HepG2 (cell line): Measurements from ENCODE around the gene ABCB11. TPM values are rescaled to one million over a fixed set of nuclear protein-coding genes. Genes with fewer than 3 reads are reported as not detected.
"Not testable (repeated sequence)": the region's sequence is repeated elsewhere in the genome, so short reads cannot be mapped to it uniquely, and the experiment has no call there.

ENCODE experiments used
- ATAC-seq: fragments of 200-7000 bp; cut with Tn5 transposase; 3 replicates; pipeline ENCODE4 v1.9.1; 2020; ENCODE audit warnings: mild to moderate bottlenecking, moderate library complexity
- BruUV-seq: library from RNA; stranded (reverse); fragments of 400-500 nt; replicated peaks from 2 replicates; lab custom pipeline; 2021; lab: Mats Ljungman, UMichigan
- CTCF ChIA-PET: fragments of 300-600 bp; formaldehyde crosslinking; extraction: SDS; loops from one replicate; lab custom pipeline; 2021; ENCODE audit warnings: low total read pairs, inconsistent platforms, low intra/inter-chr PET ratio; lab: Yijun Ruan, JAX
- POLR2A ChIA-PET: fragments of 350-600 bp; sonication (Branson Sonifier 250); formaldehyde crosslinking; loops from one replicate; lab custom pipeline; 2020; ENCODE audit warnings: antibody characterized with exemption, inconsistent platforms; lab: Yijun Ruan, JAX
- DNase-seq: peaks from one replicate; pipeline ENCODE4 v3.0.0-alpha.2; 2015; ENCODE audit warnings: low spot score
- FAIRE-seq: peaks from 3 replicates; lab custom pipeline; 2011; peaks lifted over from hg19 to GRCh38; lab: Jason Lieb, UNC
- H2AFZ ChIP-seq: one replicate; pipeline ENCODE4 v1.6.1; 2011; ENCODE audit warnings: low read length, inconsistent platforms
- H3K27ac ChIP-seq: fragments of 300-600 bp; 3 replicates; pipeline ENCODE4 v1.8.0; 2011; ENCODE audit warnings: mixed run types, mild to moderate bottlenecking, mixed read lengths, low read length, inconsistent platforms; ENCODE audit not compliant: insufficient read depth; ENCODE audit errors: extremely low read length
- H3K27me3 ChIP-seq, 2 experiments: fragments of 200-600 bp in 1 of 2; 2 replicates in 1 of 2; 3 replicates in 1 of 2; pipeline versions ENCODE4 v1.6.0 to v1.8.0; 2011; ENCODE audit warnings: low read length in 2 of 2, mild to moderate bottlenecking in 2 of 2, moderate library complexity in 2 of 2, inconsistent platforms in 1 of 2; ENCODE audit not compliant: insufficient read depth in 2 of 2, control insufficient read depth in 1 of 2
- H3K36me3 ChIP-seq, 2 experiments: fragments of 200-600 bp in 1 of 2; replicated peaks in 1 of 2; 2 replicates in 1 of 2; 3 replicates in 1 of 2; pipeline versions ENCODE4 v1.5.1 to v1.8.0; 2011; ENCODE audit warnings: low read length in 2 of 2, inconsistent platforms in 1 of 2; ENCODE audit not compliant: insufficient read depth in 2 of 2, control insufficient read depth in 1 of 2
- H3K4me1 ChIP-seq: 2 replicates; pipeline ENCODE4 v1.5.1; 2012; ENCODE audit warnings: low read length, inconsistent platforms; ENCODE audit not compliant: insufficient read depth
- H3K4me2 ChIP-seq: 2 replicates; pipeline ENCODE4 v1.6.0; 2011; ENCODE audit warnings: low read depth, low read length, inconsistent platforms
- H3K4me3 ChIP-seq, 3 experiments: fragments of 200-600 bp in 1 of 3; sonication (generic), shearing (Covaris generic) in 1 of 3; replicated peaks in 1 of 3; 2 replicates each; pipeline ENCODE4 v1.5.1; 2011 to 2016; ENCODE audit warnings: low read length in 3 of 3, inconsistent platforms in 2 of 3, low read depth in 2 of 3, mild to moderate bottlenecking in 2 of 3, control low read depth in 1 of 3, mixed read lengths in 1 of 3; ENCODE audit not compliant: insufficient read depth in 1 of 3
- H3K79me2 ChIP-seq: one replicate; pipeline ENCODE4 v1.6.1; 2011; ENCODE audit warnings: low read length, inconsistent platforms; ENCODE audit not compliant: insufficient read depth
- H3K9ac ChIP-seq: 2 replicates; pipeline ENCODE4 v1.6.0; 2011; ENCODE audit warnings: mild to moderate bottlenecking, low read depth, low read length, inconsistent platforms; ENCODE audit not compliant: insufficient read depth
- H3K9me3 ChIP-seq: 2 replicates; pipeline ENCODE4 v1.5.1; 2012; ENCODE audit warnings: mild to moderate bottlenecking, low read length
- H4K20me1 ChIP-seq: 2 replicates; pipeline ENCODE4 v1.6.0; 2011; ENCODE audit warnings: inconsistent platforms, mild to moderate bottlenecking, low read length, moderate library complexity; ENCODE audit not compliant: insufficient read depth
- EHMT2 ChIP-seq: fragments of 200-600 bp; sonication (generic); IDR thresholded peaks from 2 replicates; pipeline ENCODE4 v1.7.0; 2017; ENCODE audit warnings: antibody characterized with exemption, low read depth, low read length, borderline replicate concordance
- IRX3 ChIP-seq: sonication (generic); formaldehyde crosslinking; IDR thresholded peaks from 2 replicates; pipeline ENCODE4 v1.8.1; 2023; ENCODE audit warnings: mild to moderate bottlenecking, low read depth, missing genetic modification reagents, borderline replicate concordance
- NR2C2 ChIP-seq: sonication (generic); formaldehyde crosslinking; IDR thresholded peaks from 2 replicates; pipeline ENCODE4 v1.4.0; 2020; ENCODE audit warnings: missing genetic modification reagents, mild to moderate bottlenecking, moderate library complexity, borderline replicate concordance
- SIX4 ChIP-seq: sonication (generic); formaldehyde crosslinking; IDR thresholded peaks from 2 replicates; pipeline ENCODE4 v1.4.0; 2020; ENCODE audit warnings: missing genetic modification reagents
- ZNF619 ChIP-seq: sonication (generic); formaldehyde crosslinking; IDR thresholded peaks from 2 replicates; pipeline ENCODE4 v1.4.0; 2020; ENCODE audit warnings: mild to moderate bottlenecking, missing genetic modification reagents
- WGBS: methylation state at CpG from one replicate; pipeline ENCODE4 v1.1.6; 2017; ENCODE audit warnings: low lambda C conversion rate; 5-methylcytosine and 5-hydroxymethylcytosine counted together
- in situ Hi-C: cut with HindIII; loops from 2 replicates; pipeline ENCODE4 v1.10.0; 2017; ENCODE audit warnings: low pct_unique_long_range_greater_than_20kb; ENCODE audit not compliant: extremely low pct_ligation_motif_present
- intact Hi-C: fragments of 100-400 bp; cut with micrococcal nuclease; formaldehyde crosslinking; loops from one replicate; pipeline ENCODE4 v1.10.0; 2022; ENCODE audit not compliant: unreplicated experiment
- polyA plus RNA-seq, 8 experiments: library from polyadenylated mRNA; depleted of rRNA in 3 of 8; stranded (reverse) in 7 of 8; unstranded in 1 of 8; fragments of >200 nt; fragmentation: Illumina TruSeq in 4 of 8; extraction: Trizol in 4 of 8; gene quantifications; 2 replicates each; pipeline versions ENCODE4 v1.2.1 to v1.2.3, GENCODE V29; 2011 to 2016; ENCODE audit warnings: low read depth in 4 of 8, missing spikeins in 1 of 8, mixed read lengths in 1 of 8; ENCODE audit not compliant: insufficient read depth in 1 of 8
- total RNA-seq, 5 experiments: library from RNA; depleted of rRNA; stranded (reverse); fragments of >200 nt; fragmentation: Illumina TruSeq; extraction: Trizol; gene quantifications; 2 replicates each; pipeline ENCODE4 v1.2.3, GENCODE V29; 2016; ENCODE audit warnings: low read depth in 1 of 5
- TF ChIP-seq, protein P1 (sequence below): sonication (generic); formaldehyde crosslinking; IDR thresholded peaks from 2 replicates; pipeline ENCODE4 v1.4.0; 2020; ENCODE audit warnings: missing genetic modification reagents
- TF ChIP-seq, protein P2 (sequence below): sonication (generic); formaldehyde crosslinking; IDR thresholded peaks from 2 replicates; pipeline ENCODE4 v1.4.0; 2020; ENCODE audit warnings: missing genetic modification reagents; ENCODE audit errors: not compliant biosample characterization
- TF ChIP-seq, protein P3 (sequence below): sonication (generic); formaldehyde crosslinking; IDR thresholded peaks from 2 replicates; pipeline ENCODE4 v1.5.0; 2020; ENCODE audit warnings: mild to moderate bottlenecking, missing genetic modification reagents, borderline replicate concordance

Gene ABCB11
- total and polyA plus RNA-seq, 2 of the 13 experiments (the other 11 are each of a cell fraction or from before 2014, with no cell fraction given): not detected

DNA sequence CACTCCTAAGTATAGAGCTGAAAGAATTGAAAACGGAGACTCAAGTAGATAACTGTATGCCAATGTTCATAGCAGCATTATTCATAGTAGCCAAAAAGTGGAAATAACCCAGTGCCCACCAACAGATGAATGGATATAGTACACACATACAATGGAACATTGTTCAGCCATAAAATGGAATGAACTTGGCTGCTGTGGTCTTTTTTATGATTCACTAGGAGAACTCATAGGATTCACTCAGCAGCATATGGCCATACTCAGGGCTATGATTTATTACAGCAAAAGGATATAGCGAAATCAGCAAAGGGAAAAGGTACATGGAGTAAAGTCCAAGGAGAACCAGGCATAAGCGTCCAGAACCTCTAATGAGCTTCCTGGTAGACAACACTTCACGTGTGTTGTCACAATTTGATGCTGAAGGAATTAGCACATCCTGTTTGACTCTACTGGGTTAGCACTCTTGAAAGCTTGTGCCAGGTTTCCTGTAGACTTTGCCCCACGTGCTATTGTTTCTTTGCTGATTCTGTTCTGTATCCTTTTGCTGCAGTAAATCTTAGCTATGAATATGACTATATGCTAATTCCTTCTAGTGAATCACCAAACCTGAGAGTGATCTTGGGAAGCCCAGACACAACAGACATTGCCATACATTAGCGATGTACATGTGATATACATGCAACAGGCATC, 156.6 kb downstream of the ABCB11 start:
- in situ Hi-C loops: no loop called here
- no peaks in the 10 kb centered on the region for H3K4me1 ChIP-seq
- BruUV-seq: no TSS peak
- no peak overlapping the region for H3K4me3 ChIP-seq
- no peak for FAIRE-seq
- H2AFZ ChIP-seq: no peak overlapping the region
- H3K27me3 ChIP-seq: no peaks in the 10 kb centered on the region
- H3K79me2 ChIP-seq: peaks cover 3% of the 10 kb centered on the region
- ChIA-PET POLR2A (no interaction called here), CTCF (no interaction called here)
- H4K20me1 ChIP-seq: no peaks in the 10 kb centered on the region
- DNase-seq: no peak
- H3K36me3 ChIP-seq: peaks cover 4 to 37% of the 10 kb centered on the region in 2 experiments; a peak in 4 of 5 replicates
- H3K9ac ChIP-seq: no peak overlapping the region
- WGBS: 98% methylated on average over 6 of the region's 6 CpGs
- TF ChIP-seq ZNF619 (no peak), EHMT2 (no peak), NR2C2 (CRISPR knock-in tag) (no peak), SIX4 (CRISPR knock-in tag) (no peak), IRX3 (CRISPR knock-in tag) (no peak)
- TF ChIP-seq, protein P1, sequence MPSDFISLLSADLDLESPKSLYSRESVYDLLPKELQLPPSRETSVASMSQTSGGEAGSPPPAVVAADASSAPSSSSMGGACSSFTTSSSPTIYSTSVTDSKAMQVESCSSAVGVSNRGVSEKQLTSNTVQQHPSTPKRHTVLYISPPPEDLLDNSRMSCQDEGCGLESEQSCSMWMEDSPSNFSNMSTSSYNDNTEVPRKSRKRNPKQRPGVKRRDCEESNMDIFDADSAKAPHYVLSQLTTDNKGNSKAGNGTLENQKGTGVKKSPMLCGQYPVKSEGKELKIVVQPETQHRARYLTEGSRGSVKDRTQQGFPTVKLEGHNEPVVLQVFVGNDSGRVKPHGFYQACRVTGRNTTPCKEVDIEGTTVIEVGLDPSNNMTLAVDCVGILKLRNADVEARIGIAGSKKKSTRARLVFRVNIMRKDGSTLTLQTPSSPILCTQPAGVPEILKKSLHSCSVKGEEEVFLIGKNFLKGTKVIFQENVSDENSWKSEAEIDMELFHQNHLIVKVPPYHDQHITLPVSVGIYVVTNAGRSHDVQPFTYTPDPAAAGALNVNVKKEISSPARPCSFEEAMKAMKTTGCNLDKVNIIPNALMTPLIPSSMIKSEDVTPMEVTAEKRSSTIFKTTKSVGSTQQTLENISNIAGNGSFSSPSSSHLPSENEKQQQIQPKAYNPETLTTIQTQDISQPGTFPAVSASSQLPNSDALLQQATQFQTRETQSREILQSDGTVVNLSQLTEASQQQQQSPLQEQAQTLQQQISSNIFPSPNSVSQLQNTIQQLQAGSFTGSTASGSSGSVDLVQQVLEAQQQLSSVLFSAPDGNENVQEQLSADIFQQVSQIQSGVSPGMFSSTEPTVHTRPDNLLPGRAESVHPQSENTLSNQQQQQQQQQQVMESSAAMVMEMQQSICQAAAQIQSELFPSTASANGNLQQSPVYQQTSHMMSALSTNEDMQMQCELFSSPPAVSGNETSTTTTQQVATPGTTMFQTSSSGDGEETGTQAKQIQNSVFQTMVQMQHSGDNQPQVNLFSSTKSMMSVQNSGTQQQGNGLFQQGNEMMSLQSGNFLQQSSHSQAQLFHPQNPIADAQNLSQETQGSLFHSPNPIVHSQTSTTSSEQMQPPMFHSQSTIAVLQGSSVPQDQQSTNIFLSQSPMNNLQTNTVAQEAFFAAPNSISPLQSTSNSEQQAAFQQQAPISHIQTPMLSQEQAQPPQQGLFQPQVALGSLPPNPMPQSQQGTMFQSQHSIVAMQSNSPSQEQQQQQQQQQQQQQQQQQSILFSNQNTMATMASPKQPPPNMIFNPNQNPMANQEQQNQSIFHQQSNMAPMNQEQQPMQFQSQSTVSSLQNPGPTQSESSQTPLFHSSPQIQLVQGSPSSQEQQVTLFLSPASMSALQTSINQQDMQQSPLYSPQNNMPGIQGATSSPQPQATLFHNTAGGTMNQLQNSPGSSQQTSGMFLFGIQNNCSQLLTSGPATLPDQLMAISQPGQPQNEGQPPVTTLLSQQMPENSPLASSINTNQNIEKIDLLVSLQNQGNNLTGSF: no peak
- TF ChIP-seq, protein P2, sequence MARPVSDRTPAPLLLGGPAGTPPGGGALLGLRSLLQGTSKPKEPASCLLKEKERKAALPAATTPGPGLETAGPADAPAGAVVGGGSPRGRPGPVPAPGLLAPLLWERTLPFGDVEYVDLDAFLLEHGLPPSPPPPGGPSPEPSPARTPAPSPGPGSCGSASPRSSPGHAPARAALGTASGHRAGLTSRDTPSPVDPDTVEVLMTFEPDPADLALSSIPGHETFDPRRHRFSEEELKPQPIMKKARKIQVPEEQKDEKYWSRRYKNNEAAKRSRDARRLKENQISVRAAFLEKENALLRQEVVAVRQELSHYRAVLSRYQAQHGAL (CRISPR knock-in tag): no peak
- TF ChIP-seq, protein P3, sequence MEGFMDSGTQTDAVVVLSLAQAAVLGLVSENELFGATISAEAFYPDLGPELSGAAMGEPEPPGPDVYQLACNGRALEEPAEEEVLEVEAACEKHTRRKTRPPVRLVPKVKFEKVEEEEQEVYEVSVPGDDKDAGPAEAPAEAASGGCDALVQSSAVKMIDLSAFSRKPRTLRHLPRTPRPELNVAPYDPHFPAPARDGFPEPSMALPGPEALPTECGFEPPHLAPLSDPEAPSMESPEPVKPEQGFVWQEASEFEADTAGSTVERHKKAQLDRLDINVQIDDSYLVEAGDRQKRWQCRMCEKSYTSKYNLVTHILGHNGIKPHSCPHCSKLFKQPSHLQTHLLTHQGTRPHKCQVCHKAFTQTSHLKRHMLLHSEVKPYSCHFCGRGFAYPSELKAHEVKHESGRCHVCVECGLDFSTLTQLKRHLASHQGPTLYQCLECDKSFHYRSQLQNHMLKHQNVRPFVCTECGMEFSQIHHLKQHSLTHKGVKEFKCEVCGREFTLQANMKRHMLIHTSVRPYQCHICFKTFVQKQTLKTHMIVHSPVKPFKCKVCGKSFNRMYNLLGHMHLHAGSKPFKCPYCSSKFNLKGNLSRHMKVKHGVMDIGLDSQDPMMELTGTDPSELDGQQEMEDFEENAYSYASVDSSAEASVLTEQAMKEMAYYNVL (CRISPR knock-in tag): no peak
- TF ChIP-seq, all 625 proteins: peak for 0
- ATAC-seq: no peak
- intact Hi-C loops: no loop called here
- Histone ChIP-seq H3K27ac (no peak overlapping the region), H3K9me3 (no peaks in the 10 kb centered on the region), H3K4me2 (no peak overlapping the region)

DNA sequence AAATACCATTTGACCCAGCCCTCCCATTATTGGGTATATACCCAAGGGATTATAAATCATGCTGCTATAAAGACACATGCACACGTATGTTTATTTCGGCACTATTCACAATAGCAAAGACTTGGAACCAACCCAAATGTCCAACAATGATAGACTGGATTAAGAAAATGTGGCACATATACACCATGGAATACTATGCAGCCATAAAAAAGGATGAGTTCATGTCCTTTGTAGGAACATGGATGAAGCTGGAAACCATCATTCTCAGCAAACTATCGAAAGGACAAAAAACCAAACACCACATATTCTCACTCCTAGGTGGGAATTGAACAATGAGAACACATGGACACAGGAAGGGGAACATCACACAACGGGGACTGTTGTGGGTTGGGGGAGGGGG, 160.3 kb downstream of the ABCB11 start:
- H3K27ac ChIP-seq, H3K79me2 ChIP-seq, H3K27me3 ChIP-seq, POLR2A ChIA-PET, H3K4me3 ChIP-seq, H3K9ac ChIP-seq, CTCF ChIA-PET, H3K4me2 ChIP-seq, BruUV-seq, intact Hi-C loops, FAIRE-seq, ATAC-seq, H2AFZ ChIP-seq, H4K20me1 ChIP-seq, H3K4me1 ChIP-seq, DNase-seq, in situ Hi-C loops, H3K9me3 ChIP-seq: not testable (repeated sequence)
- 100% methylated on average over 4 of the region's 4 CpGs for WGBS
- peaks cover 4 to 37% of the 10 kb centered on the region in 2 experiments; a peak in 4 of 5 replicates for H3K36me3 ChIP-seq
